ENCODE measurements around the gene UGGT1.

GRCh38 chr2:128177315-128177714, 86.3 kb downstream of the UGGT1 start:
- TF ChIP-seq CTCF (optimal IDR thresholded peaks at IDR 0.05 in 1 of 3, IDR thresholded peaks at IDR 0.05 in 1 of 3, conservative IDR thresholded peaks at IDR 0.05 in 1 of 3; ENCODE audit: extremely low read depth in 1 of 3, insufficient read depth in 2 of 3, low read length in 3 of 3) = no peak
- no peak for TF ChIP-seq EZH2 (IDR thresholded peaks at IDR 0.05; ENCODE audit: low read length)

Data from keratinocyte (primary cell).